Heart left ventricle (tissue), 16 donors: ENCODE data around the gene POU5F1. TPM values are rescaled to one million over a fixed set of nuclear protein-coding genes. Genes with fewer than 3 reads are reported as not detected.

ENCODE experiments used
- ATAC-seq, 4 donors: fragments of 200-7000 bp; cut with Tn5 transposase; one replicate each; pipeline ENCODE4 v1.9.1; 2020 to 2022; ENCODE audit warnings: moderate library complexity in 4 of 4, mild to moderate bottlenecking in 3 of 4, moderate number of reproducible peaks in 1 of 4
- DNase-seq, 5 donors: peaks; one replicate each; pipeline ENCODE4 v3.0.0-alpha.2; 2020
- H3K27ac ChIP-seq, 12 donors: fragments of 200-600 bp; sonication (generic) in 4 of 12; one replicate each; pipeline versions ENCODE4 v1.5.0 to v1.8.0; 2016 to 2022; ENCODE audit warnings: mild to moderate bottlenecking in 2 of 12
- H3K27me3 ChIP-seq, 9 donors: fragments of 200-600 bp; sonication (generic) in 2 of 9; one replicate each; pipeline versions ENCODE4 v1.5.1 to v1.8.0; 2016 to 2022; ENCODE audit warnings: mild to moderate bottlenecking in 3 of 9
- H3K36me3 ChIP-seq, 9 donors: fragments of 200-600 bp; sonication (generic) in 2 of 9; one replicate each; pipeline versions ENCODE4 v1.5.0 to v1.8.0; 2018 to 2022; ENCODE audit warnings: mild to moderate bottlenecking in 2 of 9
- H3K4me1 ChIP-seq, 12 donors: fragments of 200-600 bp; sonication (generic) in 4 of 12; one replicate each; pipeline versions ENCODE4 v1.5.0 to v1.8.0; 2016 to 2022; ENCODE audit warnings: mild to moderate bottlenecking in 3 of 12
- H3K4me3 ChIP-seq, 12 donors: fragments of 200-600 bp; sonication (generic) in 4 of 12; one replicate each; pipeline versions ENCODE4 v1.5.0 to v1.8.0; 2017 to 2022; ENCODE audit warnings: mild to moderate bottlenecking in 9 of 12, moderate library complexity in 4 of 12
- H3K9me3 ChIP-seq, 12 donors: fragments of 200-600 bp; sonication (generic) in 4 of 12; one replicate each; pipeline versions ENCODE4 v1.5.0 to v1.8.0; 2016 to 2022; ENCODE audit warnings: mild to moderate bottlenecking in 1 of 12
- CTCF ChIP-seq, 12 donors: fragments of 200-600 bp; sonication (generic) in 4 of 12; IDR thresholded peaks; one replicate each; pipeline versions ENCODE4 v1.5.0 to v1.8.0; 2018 to 2022; ENCODE audit warnings: antibody characterized with exemption in 12 of 12, mild to moderate bottlenecking in 5 of 12
- POLR2A ChIP-seq, 2 donors: fragments of 450-650 bp; IDR thresholded peaks; one replicate each; pipeline ENCODE4 v1.6.1; 2017; ENCODE audit warnings: antibody characterized with exemption in 2 of 2, mild to moderate bottlenecking in 2 of 2, moderate library complexity in 2 of 2
- WGBS, 4 donors: extraction: QIAGEN DNeasy Blood & Tissue Kit in 2 of 4; methylation state at CpG; one replicate each; pipeline versions ENCODE4 v1.1.5 to v1.1.7; 2013 to 2018; 5-methylcytosine and 5-hydroxymethylcytosine counted together
- intact Hi-C, 10 donors: fragments of 100-400 bp; cut with DNase I; formaldehyde crosslinking; loops; one replicate each; pipeline versions ENCODE4 v1.11.1 to v1.14.2; 2022
- polyA plus RNA-seq, 2 donors: library from polyadenylated mRNA; stranded (reverse); fragments of 200-250 nt; gene quantifications; one replicate each; pipeline ENCODE4 v1.2.3, GENCODE V29; 2013
- total RNA-seq, 9 donors: library from RNA; depleted of rRNA in 2 of 9; stranded (reverse); fragments of >200 nt in 2 of 9; fragmentation: NEBNext Ultra II Directional in 3 of 9; extraction: Animal tissue kit (Norgen Biotek cat#: 25700) in 3 of 9; gene quantifications; one replicate each; pipeline versions ENCODE4 v1.1.0 to v1.2.4, GENCODE V29; 2016 to 2023
- donor health status: ischemic (EF 13 %, LVEDD 7.1; RV severe dilation, severe dysfunction).
- donor health status: healthy with polysubstance abuse.
- donor health status: DM: no; HTN: yes; CAD: no.
- donor health status: DM: no; HTN: no; CAD: no.
- donor health status: ischemic (EF 25% LVEDD 6.9; RV normal size, moderate dysfunction).
- donor health status: ischemic (EF 25% LVEDD 5.7; RV mildly dilated, moderate dysfunction).
- donor health status: healthy.
- donor health status: DM: yes; HTN: yes; CAD: no.
- donor health status: ischemic (EF 35%, LVEDD 5.7; RV mildly dilated, moderate dysfunction).
- donor health status: nonischemic (EF 11% LVEDD 7.7; RV severe dilation, severe dysfunction).
- donor health status: DM: yes; HTN: yes; CAD: no.
- donor health status: PGD.
- donor health status: ischemic (EF 29% LVEDD 5.4; RV normal size, mild dysfunction).
- donor health status: nonischemic (EF 23%, LVEDD 6.1; RV moderate dilation, normal function).

The POU5F1 gene
- total and polyA plus RNA-seq, 11 donors: 0.16 to 1.3 (median 0.52) TPM; not detected in 1

GRCh38 chr6:31144296-31144969 is 26.0 kb downstream of the POU5F1 start:
- peaks cover 0 to 38% (median 0%) of the 10 kb centered on the region in 9 donors for H3K36me3 ChIP-seq

GRCh38 chr6:31143148-31143547 is 27.3 kb downstream of the POU5F1 start:
- 35 to 47% (median 42%) methylated on average over 9 to 11 of the region's 11 CpGs for WGBS, 4 donors
- no peaks in the 10 kb centered on the region for H3K27me3 ChIP-seq
- ATAC-seq (peak; percentile 52 to 90 (median 87)), DNase-seq (peak; percentile 50 to 83 (median 77))
- intact Hi-C loops: loop anchor here in 2 of 10 donors (1.0 to 2.0 kb wide), 2 partner anchors 15 to 44 kb away; partner anchors contain the start of gene TCF19 (in 1 of the 2)
- H3K9me3 ChIP-seq: no peaks in the 10 kb centered on the region
- H3K4me3 ChIP-seq: no peak overlapping the region
- peak overlapping the region in 10 of 12 donors; percentile 38 to 82 (median 52) for H3K27ac ChIP-seq
- peaks cover 0 to 32% (median 16%) of the 10 kb centered on the region in 12 donors for H3K4me1 ChIP-seq
- peak in 1 of 2 donors; percentile 36 for TF ChIP-seq POLR2A (IDR thresholded peaks at IDR 0.05)
- TF ChIP-seq CTCF (IDR thresholded peaks at IDR 0.05): no peak
- H3K36me3 ChIP-seq: peaks cover 0 to 34% (median 0%) of the 10 kb centered on the region in 9 donors

More at GRCh38 chr6:31144296-31144969, 26.0 kb downstream of the POU5F1 start:
- no peak overlapping the region for H3K4me3 ChIP-seq
- ATAC-seq (no peak), DNase-seq (no peak)
- no peak overlapping the region for H3K27ac ChIP-seq
- WGBS, 4 donors: 88 to 93% (median 91%) methylated on average over 18 of the region's 18 CpGs
- H3K27me3 ChIP-seq: no peaks in the 10 kb centered on the region
- no peaks in the 10 kb centered on the region for H3K9me3 ChIP-seq
- TF ChIP-seq CTCF (IDR thresholded peaks at IDR 0.05) (no peak), POLR2A (IDR thresholded peaks at IDR 0.05) (no peak)
- H3K4me1 ChIP-seq: peaks cover 0 to 27% (median 15%) of the 10 kb centered on the region in 12 donors
- intact Hi-C loops: no loop called here

GRCh38 chr6:31142361-31142761 is 28.1 kb downstream of the POU5F1 start:
- Histone ChIP-seq H3K4me3 (no peak overlapping the region), H3K36me3 (peaks cover 0 to 34% (median 0%) of the 10 kb centered on the region in 9 donors), H3K9me3 (no peaks in the 10 kb centered on the region), H3K27me3 (no peaks in the 10 kb centered on the region), H3K4me1 (peaks cover 0 to 38% (median 23%) of the 10 kb centered on the region in 12 donors), H3K27ac (peak overlapping the region in 9 of 12 donors; percentile 22 to 82 (median 57))
- DNase-seq (peak in 3 of 5 donors; percentile 58 to 64 (median 63)), ATAC-seq (peak; percentile 4 to 60 (median 44))
- 37 to 64% (median 46%) methylated on average over 2 of the region's 2 CpGs for WGBS, 4 donors
- TF ChIP-seq POLR2A (IDR thresholded peaks at IDR 0.05): no peak
- TF ChIP-seq CTCF (IDR thresholded peaks at IDR 0.05): no peak
- intact Hi-C loops: loop anchor here in 1 of 10 donors (2.0 kb wide), 1 partner anchor 44 kb away; no protein-coding TSS in a partner anchor

- TF ChIP-seq POLR2A (IDR thresholded peaks at IDR 0.05) (no peak), CTCF (IDR thresholded peaks at IDR 0.05) (no peak)
- H3K27ac ChIP-seq: no peak overlapping the region
- no peak for ATAC-seq
Measured at GRCh38 chr6:31140643-31141042, 29.8 kb downstream of the POU5F1 start.

More at GRCh38 chr6:31140643-31141042, 29.8 kb downstream of the POU5F1 start:
- Histone ChIP-seq H3K9me3 (no peaks in the 10 kb centered on the region), H3K4me3 (no peak overlapping the region), H3K27me3 (no peaks in the 10 kb centered on the region), H3K36me3 (peaks cover 0 to 24% (median 0%) of the 10 kb centered on the region in 9 donors), H3K4me1 (peaks cover 0 to 38% (median 24%) of the 10 kb centered on the region in 12 donors)
- DNase-seq: no peak
- intact Hi-C loops: loop anchor here in 1 of 10 donors (1.0 kb wide), 1 partner anchor 52 kb away; no protein-coding TSS in a partner anchor
- 86 to 98% (median 89%) methylated on average over 11 to 15 of the region's 15 CpGs for WGBS, 4 donors
